ENCODE data around the gene TBC1D22B. TPM values are rescaled to one million over a fixed set of nuclear protein-coding genes. Genes with fewer than 3 reads are reported as not detected.
"Not testable (repeated sequence)": the region's sequence is repeated elsewhere in the genome, so short reads cannot be mapped to it uniquely, and the experiment has no call there.

TBC1D22B gene
- total RNA-seq, 6 donors from 2014 or later: 10.0 to 17.8 (median 10.9) TPM

DNA sequence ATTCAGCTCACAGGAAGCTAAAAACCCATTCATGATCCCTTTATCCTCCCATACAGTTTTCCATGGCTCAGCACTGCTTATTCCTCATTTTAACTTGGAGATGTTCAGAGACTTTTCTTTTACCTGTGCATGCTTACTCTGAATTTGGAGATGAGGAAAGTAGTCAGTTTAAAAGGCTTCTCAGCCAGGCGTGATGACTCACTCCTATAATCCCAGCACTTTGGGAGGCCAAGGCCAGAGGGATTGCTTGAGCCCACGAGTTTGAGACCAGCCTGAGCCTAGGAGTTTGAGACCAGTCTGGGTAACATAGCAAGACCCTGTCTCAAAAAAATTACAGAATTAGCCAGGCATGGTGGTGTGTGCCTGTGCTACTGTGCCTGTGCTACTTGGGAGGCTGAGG, 30.7 kb downstream of the TBC1D22B start:
- DNase-seq (no peak), ATAC-seq (ENCODE audit: low FRiP score in 2 of 2) (no peak)
- WGBS, 2 donors: 88 to 100% methylated on average over 2 of the region's 2 CpGs
- Histone ChIP-seq H3K9me3 (no peaks in the 10 kb centered on the region), H3K36me3 (peaks cover 9 to 90% (median 43%) of the 10 kb centered on the region in 4 donors), H3K4me1 (no peaks in the 10 kb centered on the region), H3K27ac (no peak overlapping the region), H3K27me3 (no peaks in the 10 kb centered on the region), H3K4me3 (no peak overlapping the region)
- no peak for TF ChIP-seq POLR2A (IDR thresholded peaks at IDR 0.05)

DNA sequence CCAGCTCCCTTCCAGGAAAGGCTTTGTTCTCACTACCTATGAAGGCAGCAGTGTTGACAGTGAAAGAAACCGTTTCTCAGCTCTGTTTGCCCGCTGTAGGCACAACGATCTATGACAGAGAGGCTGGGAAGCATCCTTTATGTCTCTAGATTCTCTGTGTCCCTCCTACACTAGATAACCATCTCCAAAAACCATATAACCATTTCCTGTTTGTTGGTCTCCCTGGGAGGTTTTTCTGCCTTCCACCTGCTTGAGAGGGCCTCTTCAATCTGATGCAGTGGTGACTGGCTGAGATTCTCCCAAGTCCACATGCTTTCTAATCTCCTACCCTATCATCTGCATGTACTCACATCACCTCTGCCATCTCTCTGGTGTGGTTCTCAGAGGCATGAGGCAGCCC, 32.4 kb downstream of the TBC1D22B start:
- H3K36me3 ChIP-seq: peaks cover 12 to 90% (median 32%) of the 10 kb centered on the region in 4 donors
- no peak for TF ChIP-seq EP300 (IDR thresholded peaks at IDR 0.05)

DNA sequence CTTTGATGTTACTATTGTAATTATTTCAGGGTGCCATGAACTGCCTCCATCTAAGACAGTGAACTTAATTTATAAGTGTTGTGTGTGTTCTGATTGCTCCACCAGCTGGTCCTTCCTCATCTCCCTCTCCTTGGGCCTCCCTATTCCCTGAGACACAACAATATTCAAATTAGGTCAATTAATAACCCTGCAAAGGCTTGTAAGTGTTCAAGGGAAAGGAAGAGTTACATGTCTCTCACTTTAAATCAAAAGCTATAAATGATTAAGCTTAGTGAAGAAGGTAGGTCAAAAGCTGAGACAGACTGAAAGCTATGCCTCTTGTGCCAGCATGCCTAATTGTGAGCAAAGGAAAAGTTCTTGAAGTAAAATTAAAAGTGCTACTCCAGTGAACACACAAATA, 35.9 kb downstream of the TBC1D22B start:
- Histone ChIP-seq H3K4me3 (no peak overlapping the region), H3K36me3 (peaks cover 12 to 78% (median 29%) of the 10 kb centered on the region in 4 donors), H3K4me1 (no peaks in the 10 kb centered on the region), H3K27me3 (no peaks in the 10 kb centered on the region), H3K9me3 (no peaks in the 10 kb centered on the region), H3K27ac (no peak overlapping the region)
- DNase-seq (no peak), ATAC-seq (ENCODE audit: low FRiP score in 2 of 2) (no peak)
- TF ChIP-seq, protein P1, sequence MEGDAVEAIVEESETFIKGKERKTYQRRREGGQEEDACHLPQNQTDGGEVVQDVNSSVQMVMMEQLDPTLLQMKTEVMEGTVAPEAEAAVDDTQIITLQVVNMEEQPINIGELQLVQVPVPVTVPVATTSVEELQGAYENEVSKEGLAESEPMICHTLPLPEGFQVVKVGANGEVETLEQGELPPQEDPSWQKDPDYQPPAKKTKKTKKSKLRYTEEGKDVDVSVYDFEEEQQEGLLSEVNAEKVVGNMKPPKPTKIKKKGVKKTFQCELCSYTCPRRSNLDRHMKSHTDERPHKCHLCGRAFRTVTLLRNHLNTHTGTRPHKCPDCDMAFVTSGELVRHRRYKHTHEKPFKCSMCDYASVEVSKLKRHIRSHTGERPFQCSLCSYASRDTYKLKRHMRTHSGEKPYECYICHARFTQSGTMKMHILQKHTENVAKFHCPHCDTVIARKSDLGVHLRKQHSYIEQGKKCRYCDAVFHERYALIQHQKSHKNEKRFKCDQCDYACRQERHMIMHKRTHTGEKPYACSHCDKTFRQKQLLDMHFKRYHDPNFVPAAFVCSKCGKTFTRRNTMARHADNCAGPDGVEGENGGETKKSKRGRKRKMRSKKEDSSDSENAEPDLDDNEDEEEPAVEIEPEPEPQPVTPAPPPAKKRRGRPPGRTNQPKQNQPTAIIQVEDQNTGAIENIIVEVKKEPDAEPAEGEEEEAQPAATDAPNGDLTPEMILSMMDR (IDR thresholded peaks at IDR 0.05): no peak
- TF ChIP-seq EP300 (IDR thresholded peaks at IDR 0.05) (no peak), POLR2AphosphoS5 (IDR thresholded peaks at IDR 0.05) (no peak), POLR2A (IDR thresholded peaks at IDR 0.05) (no peak)

More for the DNA sequence above, 32.4 kb downstream of the TBC1D22B start:
- 87 to 93% methylated on average over 3 of the region's 3 CpGs for whole genome bisulfite sequencing, 2 donors
- no peak for DNase-seq
- Histone ChIP-seq H3K27ac (no peak overlapping the region), H3K9me3 (no peaks in the 10 kb centered on the region), H3K4me1 (no peaks in the 10 kb centered on the region), H3K27me3 (no peaks in the 10 kb centered on the region), H3K4me3 (no peak overlapping the region)
- ATAC-seq (ENCODE audit: low FRiP score in 2 of 2): no peak

DNA sequence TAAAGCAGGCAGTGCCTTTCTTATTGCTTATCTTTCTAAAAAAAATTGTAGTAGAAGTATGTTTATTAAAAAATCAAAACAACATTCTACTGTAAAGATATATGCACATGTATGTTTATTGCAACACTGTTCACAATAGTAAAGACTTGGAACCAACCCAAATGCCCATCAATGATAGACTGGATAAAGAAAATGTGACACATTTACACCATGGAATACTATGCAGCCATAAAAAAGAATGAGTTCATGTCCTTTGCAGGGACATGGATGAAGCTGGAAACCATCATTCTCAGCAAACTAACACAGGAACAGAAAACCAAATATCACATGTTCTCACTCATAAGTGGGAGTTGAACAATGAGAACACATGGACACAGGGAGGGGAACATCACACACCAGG, 40.1 kb downstream of the TBC1D22B start:
- not testable (repeated sequence) for H3K4me1 ChIP-seq; H3K27me3 ChIP-seq; H3K9me3 ChIP-seq; H3K4me3 ChIP-seq; H3K27ac ChIP-seq; DNase-seq; ATAC-seq (ENCODE audit: low FRiP score in 2 of 2)
- peaks cover 4 to 66% (median 20%) of the 10 kb centered on the region in 4 donors for H3K36me3 ChIP-seq

DNA sequence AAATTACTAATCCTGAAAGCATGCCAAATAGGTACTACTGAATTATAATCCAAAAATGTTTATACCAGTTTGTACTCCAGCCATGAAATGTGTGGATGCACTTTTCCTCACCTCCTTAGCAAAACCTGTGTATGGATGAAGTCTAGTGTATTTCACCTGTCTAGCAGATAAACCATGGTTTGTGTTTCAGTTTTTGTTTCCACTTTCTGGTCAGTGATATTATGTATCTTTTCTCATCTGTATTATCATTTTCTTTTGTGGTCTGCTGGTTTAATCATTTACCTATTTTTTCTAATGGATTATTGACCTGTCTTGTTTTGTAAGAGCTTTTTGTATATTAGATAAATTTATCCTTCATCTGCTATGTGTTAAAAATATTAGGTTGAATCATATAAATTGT, 41.4 kb downstream of the TBC1D22B start:
- no peaks in the 10 kb centered on the region for H3K4me1 ChIP-seq
- ATAC-seq (ENCODE audit: low FRiP score in 2 of 2): no peak
- no peak overlapping the region for H3K27ac ChIP-seq
- no peaks in the 10 kb centered on the region for H3K27me3 ChIP-seq
- TF ChIP-seq POLR2A (IDR thresholded peaks at IDR 0.05) (no peak), EP300 (IDR thresholded peaks at IDR 0.05) (no peak), POLR2AphosphoS5 (IDR thresholded peaks at IDR 0.05) (no peak)
- TF ChIP-seq, protein P1 (IDR thresholded peaks at IDR 0.05): no peak
- no peaks in the 10 kb centered on the region for H3K9me3 ChIP-seq
- DNase-seq: no peak
- peaks cover 0 to 67% (median 23%) of the 10 kb centered on the region in 4 donors for H3K36me3 ChIP-seq
- H3K4me3 ChIP-seq: no peak overlapping the region

DNA sequence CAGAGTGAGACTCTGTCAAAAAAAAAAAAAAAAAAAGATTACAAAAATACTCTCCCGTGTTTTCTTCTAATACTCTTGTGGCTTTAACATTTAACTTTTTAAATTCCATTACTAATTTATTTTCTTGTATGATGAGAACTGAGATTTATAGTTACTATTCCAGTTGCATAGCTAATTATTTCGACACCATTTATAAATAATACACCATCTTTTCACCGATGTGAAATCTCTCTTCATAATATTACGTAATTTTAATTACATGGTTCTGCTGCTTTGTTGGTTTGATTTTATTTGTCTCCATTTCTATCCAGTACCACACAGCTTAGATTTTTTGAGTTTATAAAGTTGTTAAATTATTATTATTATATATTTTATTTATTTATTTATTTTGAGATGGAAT, 42.4 kb downstream of the TBC1D22B start:
- no peak for DNase-seq
- no peak for ATAC-seq (ENCODE audit: low FRiP score in 2 of 2)
- TF ChIP-seq POLR2A (IDR thresholded peaks at IDR 0.05): no peak
- no peaks in the 10 kb centered on the region for H3K4me1 ChIP-seq
- 78 to 85% methylated on average over 4 of the region's 4 CpGs for WGBS, 2 donors
- H3K27ac ChIP-seq: no peak overlapping the region
- no peaks in the 10 kb centered on the region for H3K9me3 ChIP-seq
- peaks cover 0 to 58% (median 20%) of the 10 kb centered on the region in 4 donors for H3K36me3 ChIP-seq
- no peak overlapping the region for H3K4me3 ChIP-seq
- H3K27me3 ChIP-seq: no peaks in the 10 kb centered on the region

DNA sequence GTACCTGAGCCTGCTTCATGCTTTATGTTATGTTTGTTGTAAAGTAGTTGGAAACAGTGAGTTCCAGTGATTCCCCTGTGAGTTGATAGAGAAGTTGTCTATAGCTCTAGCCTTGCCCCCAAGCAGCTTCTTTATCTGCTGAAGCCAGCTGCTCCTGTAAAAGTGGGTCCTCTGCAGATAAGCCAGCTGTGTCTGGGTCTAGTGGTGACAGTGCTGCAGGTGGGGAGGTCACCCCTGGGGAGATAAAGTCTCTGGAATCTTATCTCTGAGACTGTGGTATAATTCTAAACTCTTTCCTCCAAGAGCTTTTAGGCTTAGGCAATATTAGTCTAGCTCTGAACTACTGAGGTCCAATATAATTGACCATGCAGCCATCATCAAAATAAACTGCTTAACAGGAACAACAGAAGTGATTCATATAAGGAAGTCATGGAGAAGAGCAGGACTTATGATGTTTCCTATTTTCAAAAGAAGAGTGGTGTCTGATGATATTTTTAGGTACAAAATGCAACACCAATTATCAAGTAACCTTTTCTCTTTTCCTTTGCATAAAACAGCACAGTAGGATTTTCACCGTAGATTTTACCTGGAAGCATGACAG, 44.6 kb downstream of the TBC1D22B start:
- no peak for DNase-seq
- Histone ChIP-seq H3K9me3 (no peaks in the 10 kb centered on the region), H3K4me3 (no peak overlapping the region), H3K27me3 (no peaks in the 10 kb centered on the region), H3K36me3 (peaks cover 0 to 46% (median 13%) of the 10 kb centered on the region in 4 donors), H3K27ac (no peak overlapping the region), H3K4me1 (no peaks in the 10 kb centered on the region)
- WGBS, 2 donors: 93% methylated on average over 1 of the region's 1 CpG
- TF ChIP-seq EP300 (IDR thresholded peaks at IDR 0.05) (no peak), POLR2AphosphoS5 (IDR thresholded peaks at IDR 0.05) (no peak), POLR2A (IDR thresholded peaks at IDR 0.05) (no peak)
- TF ChIP-seq, protein P1 (IDR thresholded peaks at IDR 0.05): no peak
- no peak for ATAC-seq (ENCODE audit: low FRiP score in 2 of 2)
